Measurements from ENCODE around the gene PRODH. TPM values are rescaled to one million over a fixed set of nuclear protein-coding genes. Genes with fewer than 3 reads are reported as not detected.
"Not testable (repeated sequence)": the region's sequence is repeated elsewhere in the genome, so short reads cannot be mapped to it uniquely, and the experiment has no call there.

Gene PRODH
- total and polyA plus RNA-seq, 2 experiments from 2014 or later = 10.0 to 67.4 TPM

GRCh38 chr22:18964501-18965265 lies 28.6 kb upstream of the PRODH start:
- not testable (repeated sequence) for H3K27me3 Mint-ChIP-seq (ENCODE audit: insufficient read depth, low read depth, poor library complexity); H3K4me3 Mint-ChIP-seq; H3K79me2 ChIP-seq (replicated peaks; ENCODE audit: insufficient read depth); H3K9me3 Mint-ChIP-seq; H2AFZ ChIP-seq; H3K27me3 ChIP-seq (ENCODE audit: insufficient read depth); H3K27ac Mint-ChIP-seq; DNase-seq (ENCODE audit: low spot score); H3K9me2 ChIP-seq (ENCODE audit: insufficient read depth); ATAC-seq; H3K4me1 Mint-ChIP-seq; H3K27ac ChIP-seq (ENCODE audit: low read depth); H3K36me3 Mint-ChIP-seq (ENCODE audit: low read depth); H3F3A ChIP-seq (replicated peaks; ENCODE audit: low read depth); H3K4me3 ChIP-seq; H3K4me2 ChIP-seq; H3K4me1 ChIP-seq (ENCODE audit: insufficient read depth); H3K36me3 ChIP-seq (ENCODE audit: insufficient read depth); H4K20me1 ChIP-seq (replicated peaks; ENCODE audit: insufficient read depth)

- H3K4me3 ChIP-seq; H3K36me3 ChIP-seq (ENCODE audit: insufficient read depth); H3K4me3 Mint-ChIP-seq; H3K27ac Mint-ChIP-seq; H2AFZ ChIP-seq; H3K4me1 ChIP-seq (ENCODE audit: insufficient read depth); H3K27me3 Mint-ChIP-seq (ENCODE audit: insufficient read depth, low read depth, poor library complexity); H3F3A ChIP-seq (replicated peaks; ENCODE audit: low read depth); H3K27ac ChIP-seq (ENCODE audit: low read depth); H3K9me2 ChIP-seq (ENCODE audit: insufficient read depth); H3K4me1 Mint-ChIP-seq; H4K20me1 ChIP-seq (replicated peaks; ENCODE audit: insufficient read depth); H3K36me3 Mint-ChIP-seq (ENCODE audit: low read depth); H3K9me3 Mint-ChIP-seq; H3K4me2 ChIP-seq; DNase-seq (ENCODE audit: low spot score); H3K27me3 ChIP-seq (ENCODE audit: insufficient read depth); ATAC-seq; H3K79me2 ChIP-seq (replicated peaks; ENCODE audit: insufficient read depth): not testable (repeated sequence)
These were observed 28.0 kb upstream of the PRODH start for GRCh38 chr22:18964051-18964450.

GRCh38 chr22:18962308-18962635 lies 26.2 kb upstream of the PRODH start:
- H3K36me3 Mint-ChIP-seq (ENCODE audit: low read depth) = no peaks in the 10 kb centered on the region; the same call in 2 of the 3 replicates
- no peaks in the 10 kb centered on the region for H3K9me3 Mint-ChIP-seq
- Histone ChIP-seq H3F3A (replicated peaks; ENCODE audit: low read depth) (no peaks in the 10 kb centered on the region), H3K4me2 (no peak overlapping the region), H3K4me1 (ENCODE audit: insufficient read depth) (no peaks in the 10 kb centered on the region), H3K27ac (ENCODE audit: low read depth) (no peak overlapping the region), H3K79me2 (replicated peaks; ENCODE audit: insufficient read depth) (no peaks in the 10 kb centered on the region), H4K20me1 (replicated peaks; ENCODE audit: insufficient read depth) (no peaks in the 10 kb centered on the region), H3K4me3 (no peak overlapping the region), H2AFZ (no peak overlapping the region), H3K27me3 (ENCODE audit: insufficient read depth) (no peaks in the 10 kb centered on the region), H3K36me3 (ENCODE audit: insufficient read depth) (no peaks in the 10 kb centered on the region), H3K9me2 (ENCODE audit: insufficient read depth) (no peaks in the 10 kb centered on the region)
- H3K27me3 Mint-ChIP-seq (ENCODE audit: insufficient read depth, low read depth, poor library complexity) = peaks cover 3% of the 10 kb centered on the region
- peaks cover 2% of the 10 kb centered on the region; the same call in 1 of the 3 replicates for H3K4me1 Mint-ChIP-seq
- H3K4me3 Mint-ChIP-seq = no peak overlapping the region
- H3K27ac Mint-ChIP-seq = no peak overlapping the region
- no peak for ATAC-seq
- DNase-seq (ENCODE audit: low spot score) = no peak
- TF ChIP-seq STAT1 (IDR thresholded peaks at IDR 0.05; ENCODE audit: unreplicated experiment) (no peak), ZNF462 (CRISPR knock-in tag; IDR thresholded peaks at IDR 0.05) (no peak), EZH2phosphoT487 (IDR thresholded peaks at IDR 0.05; ENCODE audit: unreplicated experiment) (no peak), CTCF (conservative IDR thresholded peaks at IDR 0.05; ENCODE audit: low read depth in 2 of 2) (no peak), POLR2AphosphoS5 (IDR thresholded peaks at IDR 0.05; ENCODE audit: low read depth) (no peak), ZNF114 (CRISPR knock-in tag; IDR thresholded peaks at IDR 0.05) (no peak), CREB1 (CRISPR knock-in tag; IDR thresholded peaks at IDR 0.05; ENCODE audit: low read depth) (no peak), ETS1 (IDR thresholded peaks at IDR 0.05) (no peak)

Data from GM23338 (cell line).